RKO (cell line): ENCODE measurements around the gene SHBG.

ENCODE experiments used
- DNase-seq: peaks from one replicate; pipeline ENCODE4 v3.0.0-alpha.2; 2016; ENCODE audit warnings: low spot score

Gene SHBG

DNA sequence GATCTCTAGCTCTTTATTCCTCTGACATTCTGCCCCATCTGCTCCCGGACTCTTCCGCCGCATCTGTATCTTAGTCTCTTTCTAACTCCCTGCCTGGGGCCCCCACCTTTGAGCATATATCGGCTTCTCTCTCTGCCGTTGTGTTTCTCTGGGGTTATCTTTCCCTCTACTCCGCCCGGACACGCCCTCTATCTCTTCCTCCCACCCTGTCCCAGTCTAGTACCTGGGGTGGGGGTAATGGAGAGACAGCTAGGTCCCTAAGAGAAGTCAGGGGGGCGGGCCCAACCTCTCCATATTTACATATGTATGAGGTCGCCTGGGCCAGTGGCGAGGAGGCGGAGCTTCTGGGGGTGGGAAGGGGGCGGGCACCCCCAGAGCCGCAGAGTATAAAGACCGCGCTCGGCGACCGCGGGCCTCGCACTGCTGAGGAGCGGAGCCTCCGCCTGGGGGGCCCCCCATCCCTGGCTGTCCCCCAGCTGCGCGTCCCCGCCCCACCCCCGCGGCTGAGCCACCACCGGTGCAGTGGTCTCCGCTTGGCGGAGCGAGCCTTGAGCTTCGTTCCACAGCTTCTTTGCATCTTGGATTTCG is 20.7 kb downstream of the SHBG start, which contains the start of gene ATP1B2:
Gene ATP1B2, plus strand, starts transcription at position 418 of the 588 bp plus-strand sequence. CDS start 593 bp downstream, outside the sequence.
- no peak for DNase-seq

DNA sequence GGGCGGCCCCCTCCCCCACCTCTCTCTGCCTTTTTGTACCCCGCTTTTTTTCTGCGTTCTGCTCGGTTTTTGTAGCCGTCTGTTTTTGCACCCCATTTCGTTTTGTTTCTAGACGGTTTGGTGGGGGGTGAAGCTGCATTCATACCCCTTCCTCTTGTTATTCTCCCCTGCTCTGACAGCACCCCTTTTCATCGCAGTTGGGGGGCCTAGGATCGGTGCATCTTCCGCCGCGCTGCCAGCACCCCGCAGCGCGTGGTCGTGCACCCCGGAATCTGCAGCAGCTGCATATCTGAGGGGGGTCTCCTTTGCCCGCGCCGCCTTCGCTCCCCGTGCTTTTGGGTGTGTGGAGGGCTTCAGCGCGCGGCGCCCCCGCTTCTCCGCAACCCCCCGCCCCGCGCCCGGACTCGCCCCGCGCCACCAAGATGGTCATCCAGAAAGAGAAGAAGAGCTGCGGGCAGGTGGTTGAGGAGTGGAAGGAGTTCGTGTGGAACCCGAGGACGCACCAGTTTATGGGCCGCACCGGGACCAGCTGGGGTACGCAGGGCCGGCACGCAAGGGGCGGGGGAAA is 21.2 kb downstream of the SHBG start:
- no peak for DNase-seq

DNA sequence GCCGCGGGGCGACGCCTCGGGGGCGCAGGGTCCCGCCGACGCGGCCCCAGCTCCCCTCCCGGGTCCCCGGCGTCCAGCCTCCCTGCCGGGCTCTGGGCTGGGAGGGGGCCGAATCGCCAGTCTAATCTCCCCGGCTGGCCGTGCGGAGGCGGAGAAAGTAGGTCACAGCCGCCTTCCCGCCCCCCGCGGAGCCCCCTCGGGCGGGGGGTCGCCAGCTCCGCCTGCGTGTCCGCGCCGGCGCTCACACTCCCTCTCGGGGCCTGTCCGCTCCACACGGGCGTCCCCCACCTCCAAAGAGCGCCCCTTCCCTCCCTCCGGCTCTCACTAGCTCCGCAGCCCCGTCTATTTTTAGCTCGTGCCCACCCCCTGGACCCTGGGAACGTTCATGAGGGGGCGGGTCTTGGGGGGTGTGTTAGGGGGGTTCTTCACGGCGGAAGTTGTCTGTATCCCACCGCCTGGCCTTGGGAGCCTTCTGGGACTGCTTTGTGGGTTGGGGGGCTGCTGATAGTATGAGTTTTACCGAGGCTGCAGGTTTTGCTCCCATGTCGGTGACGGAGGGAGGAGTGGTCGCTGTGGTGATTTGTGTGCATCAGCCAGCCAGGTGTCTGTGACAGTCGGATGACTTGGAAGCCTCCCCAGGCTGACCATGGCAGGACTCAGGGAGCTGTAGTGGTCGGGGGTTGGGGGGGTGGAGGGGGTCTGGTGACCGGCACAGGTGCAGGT is 21.9 kb downstream of the SHBG start:
- no peak for DNase-seq

DNA sequence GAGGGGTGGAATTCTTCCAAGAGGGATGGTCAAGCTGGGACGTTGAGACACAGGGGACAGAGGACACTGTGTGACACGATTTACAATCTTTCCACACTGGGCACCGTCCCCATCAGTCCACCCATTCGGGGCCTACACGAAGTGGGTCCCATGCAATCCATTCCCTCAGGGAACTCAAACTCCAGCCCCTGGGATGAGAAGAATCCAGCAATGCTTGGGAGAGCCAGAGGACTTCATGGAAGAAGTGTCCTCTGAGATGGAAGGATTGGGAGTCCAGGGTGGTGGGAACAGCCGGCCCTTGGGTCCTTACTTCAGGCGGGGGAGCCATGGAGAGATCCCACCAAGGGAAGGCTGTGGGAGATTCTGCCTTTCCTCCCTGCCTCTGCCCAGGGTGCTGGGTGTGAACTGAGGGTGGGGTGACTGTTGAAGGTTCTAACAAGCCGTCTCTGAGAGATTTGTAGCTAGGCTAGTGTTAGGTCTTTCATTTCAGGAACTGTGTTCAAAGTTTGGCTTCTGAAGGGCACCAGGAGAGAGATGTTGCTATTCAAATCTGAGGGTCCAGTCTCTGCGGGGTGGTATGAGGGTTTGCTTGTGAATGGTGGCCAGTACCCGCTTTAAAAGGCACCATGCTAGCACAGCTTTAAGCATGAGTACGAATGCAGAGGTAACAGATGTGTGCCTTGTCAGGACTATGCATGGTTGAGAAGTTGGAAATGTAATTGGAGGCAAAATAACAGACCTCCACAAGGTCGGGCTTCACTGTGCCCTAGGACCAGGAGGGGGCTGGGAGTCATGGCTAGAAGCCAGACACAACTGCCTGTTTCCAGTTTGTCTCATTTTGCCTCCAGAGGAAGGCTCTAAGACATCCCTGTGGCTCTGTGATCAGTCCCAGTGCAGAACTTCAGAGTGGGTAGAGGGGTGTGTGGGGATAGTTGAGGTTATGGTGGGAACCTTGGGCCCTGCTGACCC is 22.7 kb downstream of the SHBG start:
- no peak for DNase-seq

DNA sequence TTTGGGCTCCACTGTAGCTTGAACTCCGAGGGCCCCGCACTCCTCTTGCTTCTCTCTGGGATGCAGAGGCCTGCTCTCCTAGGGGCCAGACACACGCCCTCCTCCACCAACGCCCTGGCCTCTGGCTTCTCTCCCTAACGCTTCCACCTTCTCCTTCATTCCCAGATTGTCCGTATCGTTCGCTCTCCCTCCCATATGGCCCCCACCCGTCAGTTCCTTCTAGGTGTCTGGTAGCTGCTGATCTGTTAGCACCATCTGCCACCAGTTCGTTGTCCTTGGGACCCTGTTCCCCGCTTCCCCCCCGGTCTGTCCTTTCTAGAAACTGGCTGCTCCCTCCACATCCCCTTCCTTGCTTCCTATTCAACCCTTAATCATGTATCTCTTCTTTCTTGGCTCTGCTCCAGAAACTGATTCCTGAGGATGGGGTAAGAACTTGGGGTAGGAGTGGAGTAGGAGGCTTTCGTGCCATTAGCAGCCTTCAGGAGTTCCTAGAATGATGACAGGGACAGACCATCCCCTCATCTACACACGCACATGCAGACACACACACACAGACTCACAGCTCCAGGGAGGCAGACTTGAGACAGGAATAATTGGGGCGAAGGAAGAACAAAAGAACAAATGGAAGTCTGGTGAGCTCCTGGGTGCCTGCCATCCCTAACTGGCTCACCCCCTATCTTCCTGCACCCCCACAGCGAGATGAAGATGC is 25.1 kb downstream of the SHBG start:
- DNase-seq = no peak

DNA sequence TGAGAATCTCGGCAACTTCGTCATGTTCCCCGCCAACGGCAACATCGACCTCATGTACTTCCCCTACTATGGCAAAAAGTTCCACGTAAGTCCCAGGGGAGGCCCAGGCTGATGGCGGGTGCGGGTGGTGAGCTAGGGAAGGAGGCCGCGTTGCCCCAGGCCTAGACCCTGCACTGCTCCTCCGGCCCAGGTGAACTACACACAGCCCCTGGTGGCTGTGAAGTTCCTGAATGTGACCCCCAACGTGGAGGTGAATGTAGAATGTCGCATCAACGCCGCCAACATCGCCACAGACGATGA is 25.6 kb downstream of the SHBG start:
- DNase-seq = no peak

DNA sequence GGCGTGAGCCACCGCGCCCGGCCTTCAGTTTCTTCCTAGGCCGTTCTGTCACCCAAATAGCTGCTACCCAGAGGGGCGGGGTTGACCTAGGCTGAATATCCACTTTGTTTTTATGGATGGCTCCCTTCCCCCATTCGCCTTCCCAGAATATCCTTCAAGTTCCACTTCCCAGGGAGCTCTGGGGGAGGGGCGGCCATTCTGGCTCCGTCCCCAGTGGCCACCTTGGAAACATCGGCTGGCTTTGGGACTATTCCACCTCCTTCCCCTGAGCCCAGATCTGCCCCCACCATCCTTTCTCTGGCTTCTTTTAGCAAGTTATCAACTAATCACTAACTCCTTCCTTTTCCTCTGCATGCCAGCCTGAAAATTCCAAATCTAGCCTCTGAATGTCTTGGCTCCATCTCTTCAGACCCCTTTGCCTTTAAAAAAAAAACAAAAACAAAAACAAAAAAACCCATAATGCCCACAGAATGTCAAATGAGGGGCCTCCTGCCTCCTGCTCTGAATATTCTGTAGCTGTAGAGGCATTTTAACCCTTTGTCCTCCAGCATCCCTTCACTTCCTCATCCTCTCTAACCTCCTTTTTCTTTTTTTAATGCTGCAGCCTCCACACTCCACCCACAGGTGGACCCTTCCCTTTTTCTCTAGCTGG is 27.1 kb downstream of the SHBG start:
- DNase-seq = no peak

DNA sequence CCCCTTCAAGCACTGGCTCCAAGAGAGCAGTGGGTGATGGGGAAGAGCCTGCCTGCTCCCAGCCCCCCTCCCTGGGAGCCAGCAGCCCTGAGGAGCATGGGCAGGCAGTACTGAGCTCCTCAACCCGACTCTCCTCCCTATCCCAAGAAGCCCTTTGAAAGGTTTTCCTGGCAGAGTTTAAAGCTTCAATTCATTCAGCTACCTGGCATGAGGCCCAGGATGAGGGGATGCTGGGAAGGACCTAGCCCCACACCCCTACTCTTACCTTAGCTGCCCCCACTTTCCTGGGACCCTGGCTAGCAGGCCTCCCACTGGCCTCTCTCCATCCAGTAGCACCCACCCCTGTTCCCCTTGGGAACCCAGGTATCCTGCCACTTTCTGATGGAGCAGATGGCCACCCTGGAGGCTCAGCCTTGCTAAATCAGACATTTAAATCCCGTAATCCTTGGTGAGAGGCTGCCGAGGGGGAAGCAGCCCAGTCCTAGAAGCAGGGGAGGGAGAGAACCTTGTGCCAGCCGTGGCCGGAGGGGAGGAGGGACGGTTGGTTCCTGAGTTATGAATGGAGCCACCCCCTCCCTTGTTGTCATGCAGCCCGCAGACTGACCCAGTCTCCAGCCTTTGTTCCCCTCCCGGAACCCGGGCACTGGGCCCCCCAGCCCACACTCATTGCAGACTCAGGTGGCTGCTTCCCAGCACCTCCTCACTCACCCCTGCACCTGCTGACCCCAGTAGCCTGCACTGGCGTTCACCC is 37.9 kb downstream of the SHBG start:
- no peak for DNase-seq

DNA sequence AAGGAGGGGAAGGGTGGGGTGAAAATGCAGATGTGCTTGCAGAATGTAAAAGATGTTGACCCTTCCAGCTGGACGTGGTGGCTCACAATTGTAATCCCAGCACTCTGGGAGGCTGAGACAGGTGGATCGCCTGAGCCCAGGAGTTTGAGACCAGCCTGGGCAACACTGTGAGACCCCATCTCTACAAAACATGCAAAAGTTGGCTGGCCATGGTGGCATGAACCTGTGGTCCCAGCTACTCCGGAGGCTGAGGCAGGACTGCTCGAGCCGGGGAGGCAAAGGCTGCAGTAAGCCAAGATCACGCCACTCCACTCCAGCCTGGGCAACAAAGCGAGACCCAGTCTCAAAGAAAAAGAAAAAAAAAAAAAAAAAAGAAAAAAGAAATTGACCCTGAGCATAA is 38.5 kb downstream of the SHBG start:
- DNase-seq = no peak

DNA sequence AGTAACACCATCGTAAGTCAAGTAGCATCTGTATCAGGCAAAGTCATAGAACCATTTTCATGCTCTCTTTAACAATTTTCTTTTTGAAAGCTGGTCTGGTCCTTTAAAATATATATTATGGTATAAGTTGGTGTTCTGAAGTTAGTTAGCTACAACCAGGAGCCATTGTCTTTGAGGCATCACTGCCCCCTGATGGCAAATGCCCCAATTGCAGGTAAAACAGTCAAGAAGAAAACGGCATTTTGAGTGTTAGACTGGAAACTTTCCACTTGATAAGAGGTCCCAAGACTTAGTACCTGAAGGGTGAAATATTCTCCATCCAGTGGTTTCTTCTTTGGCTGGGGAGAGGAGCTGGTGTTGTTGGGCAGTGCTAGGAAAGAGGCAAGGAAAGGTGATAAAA is 43.3 kb downstream of the SHBG start:
- DNase-seq = no peak

DNA sequence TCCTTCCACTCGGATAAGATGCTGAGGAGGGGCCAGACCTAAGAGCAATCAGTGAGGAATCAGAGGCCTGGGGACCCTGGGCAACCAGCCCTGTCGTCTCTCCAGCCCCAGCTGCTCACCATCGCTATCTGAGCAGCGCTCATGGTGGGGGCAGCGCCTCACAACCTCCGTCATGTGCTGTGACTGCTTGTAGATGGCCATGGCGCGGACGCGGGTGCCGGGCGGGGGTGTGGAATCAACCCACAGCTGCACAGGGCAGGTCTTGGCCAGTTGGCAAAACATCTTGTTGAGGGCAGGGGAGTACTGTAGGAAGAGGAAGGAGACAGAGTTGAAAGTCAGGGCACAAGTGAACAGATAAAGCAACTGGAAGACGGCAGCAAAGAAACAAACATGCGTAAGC is 45.0 kb downstream of the SHBG start:
- DNase-seq = no peak

DNA sequence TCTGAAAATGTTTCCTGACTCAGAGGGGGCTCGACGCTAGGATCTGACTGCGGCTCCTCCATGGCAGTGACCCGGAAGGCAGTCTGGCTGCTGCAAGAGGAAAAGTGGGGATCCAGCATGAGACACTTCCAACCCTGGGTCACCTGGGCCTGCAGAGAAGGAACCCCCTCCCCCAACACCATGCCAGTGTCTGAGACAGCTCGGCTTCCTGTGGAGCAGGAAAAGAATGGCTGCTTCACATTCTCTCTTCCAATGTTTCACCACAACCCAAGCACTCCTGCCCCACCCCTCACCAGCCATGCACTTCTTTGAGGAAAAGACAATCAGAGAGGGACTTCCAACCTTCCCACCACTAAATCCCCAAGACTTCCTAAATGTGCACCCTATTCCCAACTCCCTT is 46.6 kb downstream of the SHBG start:
- DNase-seq = no peak

DNA sequence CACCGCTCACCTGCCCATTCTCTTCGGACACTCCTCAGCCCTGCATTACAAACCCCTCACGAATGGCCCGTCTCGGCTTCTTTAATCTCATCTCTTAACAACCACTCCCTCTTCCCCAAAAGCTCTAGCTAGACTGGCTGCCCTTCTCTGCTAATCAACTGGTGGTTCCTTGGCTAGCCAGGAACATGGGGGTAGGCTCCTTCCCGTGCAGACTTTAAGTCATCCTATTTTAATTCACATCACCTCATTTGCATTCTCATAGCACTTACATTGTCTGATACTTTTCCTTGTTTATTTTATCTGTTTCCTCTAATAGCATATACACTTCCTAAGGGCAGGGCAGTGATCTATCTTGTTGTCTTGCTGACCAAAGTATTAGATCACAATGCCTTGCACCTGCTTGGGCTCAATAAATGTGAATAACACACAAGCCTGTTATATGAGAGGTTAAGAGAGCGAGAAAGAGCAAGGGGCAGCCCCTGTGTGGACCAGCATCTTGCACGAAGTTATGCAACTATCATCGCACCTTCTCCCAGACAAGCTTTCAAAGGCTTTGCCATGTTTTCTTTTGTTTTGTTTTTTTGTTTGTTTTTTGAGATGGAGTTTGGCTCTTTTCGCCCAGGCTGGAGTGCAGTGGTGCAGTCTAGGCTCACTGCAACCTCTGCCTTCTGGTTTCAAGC is 47.6 kb downstream of the SHBG start:
- no peak for DNase-seq
